ENCODE measurements around the gene ABTB2. TPM values are rescaled to one million over a fixed set of nuclear protein-coding genes. Genes with fewer than 3 reads are reported as not detected.
A peak's percentile ranks its signal among the peaks of the same experiment; 100 is the strongest.

ABTB2 gene
- total and polyA plus RNA-seq, 2 experiments from 2014 or later: 12.4 to 14.3 TPM

DNA sequence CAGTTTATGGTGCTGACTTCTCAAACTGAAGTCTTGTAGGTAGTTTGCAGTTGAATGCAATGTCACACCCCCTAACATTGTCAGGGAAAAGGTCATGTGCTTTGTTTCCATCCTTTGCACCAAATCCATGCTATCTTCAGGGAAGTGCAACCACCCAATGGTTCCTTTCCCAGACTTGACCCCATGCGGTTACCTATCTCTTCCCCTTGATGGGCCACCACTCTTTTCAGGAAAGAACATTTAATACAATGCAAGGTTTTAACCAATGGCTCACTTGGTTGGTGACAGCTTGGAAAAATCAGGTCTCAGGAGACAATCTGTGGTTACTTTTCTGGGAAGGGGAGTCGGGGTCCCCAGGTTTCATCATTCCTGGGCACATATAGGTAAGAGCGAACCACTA is 2.1 kb downstream of the ABTB2 start:
- Histone ChIP-seq H3K9me2 (replicated peaks; ENCODE audit: insufficient read depth) (no peaks in the 10 kb centered on the region), H2AFZ (no peak overlapping the region), H3K9me3 (ENCODE audit: low read depth) (no peaks in the 10 kb centered on the region), H3K4me1 (ENCODE audit: insufficient read depth) (peaks cover 18% of the 10 kb centered on the region), H3K79me2 (peaks cover 66% of the 10 kb centered on the region), H3K4me3 (peak overlapping the region; percentile 40), H3K27ac (no peak overlapping the region), H3K27me3 (peaks cover 3% of the 10 kb centered on the region), H4K20me1 (ENCODE audit: insufficient read depth, poor library complexity, severe bottlenecking) (peaks cover 54% of the 10 kb centered on the region), H3K4me2 (peak overlapping the region; percentile 81), H3K36me3 (replicated peaks; ENCODE audit: insufficient read depth, low read depth) (no peaks in the 10 kb centered on the region)
- no peak for TF ChIP-seq EZH2phosphoT487 (IDR thresholded peaks at IDR 0.05; ENCODE audit: low read depth, severe bottlenecking, unreplicated experiment)
- TF ChIP-seq, protein P1, sequence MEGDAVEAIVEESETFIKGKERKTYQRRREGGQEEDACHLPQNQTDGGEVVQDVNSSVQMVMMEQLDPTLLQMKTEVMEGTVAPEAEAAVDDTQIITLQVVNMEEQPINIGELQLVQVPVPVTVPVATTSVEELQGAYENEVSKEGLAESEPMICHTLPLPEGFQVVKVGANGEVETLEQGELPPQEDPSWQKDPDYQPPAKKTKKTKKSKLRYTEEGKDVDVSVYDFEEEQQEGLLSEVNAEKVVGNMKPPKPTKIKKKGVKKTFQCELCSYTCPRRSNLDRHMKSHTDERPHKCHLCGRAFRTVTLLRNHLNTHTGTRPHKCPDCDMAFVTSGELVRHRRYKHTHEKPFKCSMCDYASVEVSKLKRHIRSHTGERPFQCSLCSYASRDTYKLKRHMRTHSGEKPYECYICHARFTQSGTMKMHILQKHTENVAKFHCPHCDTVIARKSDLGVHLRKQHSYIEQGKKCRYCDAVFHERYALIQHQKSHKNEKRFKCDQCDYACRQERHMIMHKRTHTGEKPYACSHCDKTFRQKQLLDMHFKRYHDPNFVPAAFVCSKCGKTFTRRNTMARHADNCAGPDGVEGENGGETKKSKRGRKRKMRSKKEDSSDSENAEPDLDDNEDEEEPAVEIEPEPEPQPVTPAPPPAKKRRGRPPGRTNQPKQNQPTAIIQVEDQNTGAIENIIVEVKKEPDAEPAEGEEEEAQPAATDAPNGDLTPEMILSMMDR (IDR thresholded peaks at IDR 0.05; ENCODE audit: poor library complexity): no peak
- no peak for TF ChIP-seq EZH2 (IDR thresholded peaks at IDR 0.05; ENCODE audit: borderline replicate concordance)
- WGBS (ENCODE audit: low lambda C conversion rate, missing lambda C conversion rate): 69% methylated on average over 3 of the region's 3 CpGs
- no peak for DNase-seq (ENCODE audit: low spot score)

DNA sequence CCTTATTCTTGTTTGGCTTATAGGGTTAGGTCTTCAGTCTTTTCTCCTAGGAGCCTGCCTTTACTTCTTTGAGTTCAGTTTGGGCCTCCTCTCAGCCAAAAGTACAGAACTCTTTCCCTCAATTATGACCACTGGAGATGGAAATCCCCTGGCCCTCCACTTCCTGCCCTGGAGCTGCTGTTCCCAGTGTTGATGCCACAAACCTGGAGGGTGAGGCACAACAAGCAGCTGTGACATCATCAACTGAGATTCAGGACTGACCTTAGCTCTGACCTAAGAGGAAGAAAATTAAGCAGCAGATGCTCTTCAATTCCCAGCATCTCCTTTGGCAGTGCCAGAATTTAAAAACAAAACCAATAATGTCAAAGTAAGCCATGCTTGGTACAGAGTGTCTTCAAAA is 3.0 kb downstream of the ABTB2 start:
- no peak for DNase-seq (ENCODE audit: low spot score)
- H2AFZ ChIP-seq: no peak overlapping the region
- no peak for TF ChIP-seq EZH2 (IDR thresholded peaks at IDR 0.05; ENCODE audit: borderline replicate concordance)
- TF ChIP-seq, protein P1 (IDR thresholded peaks at IDR 0.05; ENCODE audit: poor library complexity): no peak
- TF ChIP-seq EZH2phosphoT487 (IDR thresholded peaks at IDR 0.05; ENCODE audit: low read depth, severe bottlenecking, unreplicated experiment): no peak
- peaks cover 70% of the 10 kb centered on the region for H3K79me2 ChIP-seq
- H3K4me1 ChIP-seq (ENCODE audit: insufficient read depth): peaks cover 19% of the 10 kb centered on the region
- no peaks in the 10 kb centered on the region for H3K9me3 ChIP-seq (ENCODE audit: low read depth)
- peak overlapping the region; percentile 81 for H3K4me2 ChIP-seq
- peaks cover 3% of the 10 kb centered on the region for H3K27me3 ChIP-seq
- no peaks in the 10 kb centered on the region for H3K9me2 ChIP-seq (replicated peaks; ENCODE audit: insufficient read depth)
- H3K4me3 ChIP-seq: no peak overlapping the region
- peaks cover 63% of the 10 kb centered on the region for H4K20me1 ChIP-seq (ENCODE audit: insufficient read depth, poor library complexity, severe bottlenecking)
- no peaks in the 10 kb centered on the region for H3K36me3 ChIP-seq (replicated peaks; ENCODE audit: insufficient read depth, low read depth)
- H3K27ac ChIP-seq: no peak overlapping the region

DNA sequence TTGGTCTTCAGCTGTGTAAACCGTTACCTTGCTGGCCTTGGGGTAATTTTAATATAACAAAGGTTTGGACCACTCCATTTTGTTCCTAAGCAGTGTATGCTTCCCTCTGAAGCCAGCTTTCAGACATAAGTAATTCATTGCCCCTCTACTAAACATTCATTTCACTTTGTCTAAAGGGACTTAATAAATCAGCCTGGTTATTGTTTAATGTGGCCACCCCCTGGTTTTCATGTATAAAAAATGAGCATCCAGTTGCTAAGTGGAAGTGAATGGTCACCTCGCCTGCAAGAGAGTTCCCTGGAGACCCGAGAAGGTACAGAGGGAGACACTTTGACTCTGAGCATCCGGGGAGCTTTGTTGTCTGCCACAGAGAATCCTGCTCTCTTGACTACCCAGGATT is 3.9 kb downstream of the ABTB2 start:
- WGBS (ENCODE audit: low lambda C conversion rate, missing lambda C conversion rate): 78% methylated on average over 4 of the region's 4 CpGs
- no peak for DNase-seq (ENCODE audit: low spot score)
- Histone ChIP-seq H4K20me1 (ENCODE audit: insufficient read depth, poor library complexity, severe bottlenecking) (peaks cover 71% of the 10 kb centered on the region), H3K4me2 (peak overlapping the region; percentile 81), H3K9me2 (replicated peaks; ENCODE audit: insufficient read depth) (no peaks in the 10 kb centered on the region), H3K27ac (no peak overlapping the region), H3K9me3 (ENCODE audit: low read depth) (no peaks in the 10 kb centered on the region), H3K79me2 (peaks cover 79% of the 10 kb centered on the region), H3K4me1 (ENCODE audit: insufficient read depth) (peaks cover 28% of the 10 kb centered on the region), H3K36me3 (replicated peaks; ENCODE audit: insufficient read depth, low read depth) (no peaks in the 10 kb centered on the region), H3K4me3 (no peak overlapping the region), H3K27me3 (peaks cover 3% of the 10 kb centered on the region), H2AFZ (no peak overlapping the region)
- TF ChIP-seq EZH2 (IDR thresholded peaks at IDR 0.05; ENCODE audit: borderline replicate concordance) (no peak), EZH2phosphoT487 (IDR thresholded peaks at IDR 0.05; ENCODE audit: low read depth, severe bottlenecking, unreplicated experiment) (no peak)
- TF ChIP-seq, protein P1 (IDR thresholded peaks at IDR 0.05; ENCODE audit: poor library complexity): no peak
